Measurements from ENCODE around the gene UMODL1. TPM values are rescaled to one million over a fixed set of nuclear protein-coding genes. Genes with fewer than 3 reads are reported as not detected.

UMODL1 gene
- total RNA-seq, 2 experiments from 2014 or later, result 0.42 to 0.49 TPM

DNA sequence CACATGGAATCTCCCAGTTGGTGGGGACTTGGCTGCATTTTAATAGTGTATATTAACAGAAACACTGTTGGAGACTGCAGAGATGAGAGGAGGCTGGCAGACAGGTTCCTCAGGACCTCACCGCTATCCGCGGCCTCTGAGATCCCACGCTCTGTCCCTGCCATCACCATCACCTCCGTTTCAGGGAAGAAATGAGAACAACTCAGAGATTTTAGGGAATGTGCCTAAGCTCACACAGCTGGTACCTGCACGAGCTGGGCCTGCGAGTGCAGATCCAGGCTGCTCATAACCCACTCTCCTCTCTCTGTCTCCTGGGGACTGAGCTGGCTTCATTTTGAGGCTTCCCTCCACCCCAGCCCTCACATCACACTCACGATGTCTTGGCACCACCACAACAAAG lies 62.0 kb downstream of the UMODL1 start:
- DNase-seq (no peak), ATAC-seq (ENCODE audit: poor library complexity) (no peak)
- CTCF ChIA-PET, result no interaction called here
- no peak for TF ChIP-seq CTCF (IDR thresholded peaks at IDR 0.05)
- Mint-ChIP-seq H3K27me3 (no peaks in the 10 kb centered on the region), H3K36me3 (ENCODE audit: low read depth) (no peaks in the 10 kb centered on the region), H3K9me3 (no peaks in the 10 kb centered on the region), H3K27ac (no peak overlapping the region), H3K4me1 (ENCODE audit: low read depth) (no peaks in the 10 kb centered on the region), H3K4me3 (no peak overlapping the region)
- POLR2A ChIA-PET, result no interaction called here
- H3K4me3 ChIP-seq (ENCODE audit: low read length), result no peak overlapping the region
- no peak overlapping the region for H3K27ac ChIP-seq (ENCODE audit: low read depth in 1 of 2, low read length in 2 of 2)
- intact Hi-C loops (cut with DNase I, micrococcal nuclease), result no loop called here
- H3K9me3 ChIP-seq (ENCODE audit: control insufficient read depth in 1 of 2, insufficient read depth in 1 of 2, low read length in 2 of 2), result no peaks in the 10 kb centered on the region
- H3K36me3 ChIP-seq (ENCODE audit: insufficient read depth, low read length), result no peaks in the 10 kb centered on the region
- no peaks in the 10 kb centered on the region for H3K27me3 ChIP-seq (ENCODE audit: control insufficient read depth in 1 of 2, insufficient read depth in 2 of 2, low read length in 2 of 2)
- H3K4me1 ChIP-seq (ENCODE audit: insufficient read depth, low read length), result no peaks in the 10 kb centered on the region

DNA sequence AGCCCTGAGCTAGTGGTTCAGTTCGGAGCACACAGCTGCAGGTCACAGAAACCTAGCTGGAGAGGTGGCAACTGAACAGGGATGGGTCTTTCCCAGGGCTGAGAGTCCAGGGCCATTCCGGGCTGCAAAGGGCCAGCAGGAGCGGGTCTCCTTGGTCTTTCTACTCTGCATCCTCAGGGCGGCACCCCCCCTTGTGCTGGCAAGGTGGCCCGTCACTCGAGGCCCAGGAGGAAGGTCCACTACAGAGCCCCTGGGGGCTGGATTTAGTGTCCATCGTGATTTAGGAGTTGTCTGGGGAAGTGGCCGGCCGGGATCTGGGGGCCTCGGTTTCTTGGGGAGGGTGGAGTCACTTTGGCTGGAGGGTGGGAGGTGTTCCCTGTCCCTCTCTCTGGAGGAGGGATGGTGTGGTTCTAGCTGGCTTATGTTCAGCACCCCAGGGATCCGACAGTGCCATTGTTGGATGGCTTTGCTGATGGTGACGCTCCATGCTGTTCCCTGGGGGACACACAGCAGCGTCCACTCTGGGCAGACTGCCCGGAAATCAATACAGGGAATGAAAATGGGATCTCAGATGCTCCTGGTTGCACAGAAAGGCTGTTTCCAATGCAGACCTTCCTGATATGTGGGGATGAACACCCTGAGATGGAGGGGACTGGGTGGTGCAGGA lies 64.4 kb downstream of the UMODL1 start:
- Mint-ChIP-seq H3K27ac (no peak overlapping the region), H3K36me3 (ENCODE audit: low read depth) (no peaks in the 10 kb centered on the region), H3K27me3 (no peaks in the 10 kb centered on the region), H3K9me3 (no peaks in the 10 kb centered on the region), H3K4me1 (ENCODE audit: low read depth) (no peaks in the 10 kb centered on the region), H3K4me3 (no peak overlapping the region)
- Histone ChIP-seq H3K4me3 (ENCODE audit: low read length) (no peak overlapping the region), H3K36me3 (ENCODE audit: insufficient read depth, low read length) (no peaks in the 10 kb centered on the region), H3K27ac (ENCODE audit: low read depth in 1 of 2, low read length in 2 of 2) (no peak overlapping the region), H3K9me3 (ENCODE audit: control insufficient read depth in 1 of 2, insufficient read depth in 1 of 2, low read length in 2 of 2) (no peaks in the 10 kb centered on the region), H3K27me3 (ENCODE audit: control insufficient read depth in 1 of 2, insufficient read depth in 2 of 2, low read length in 2 of 2) (no peaks in the 10 kb centered on the region), H3K4me1 (ENCODE audit: insufficient read depth, low read length) (no peaks in the 10 kb centered on the region)
- ChIA-PET CTCF (no interaction called here), POLR2A (no interaction called here)
- no peak for ATAC-seq (ENCODE audit: poor library complexity)
- no peak for TF ChIP-seq CTCF (IDR thresholded peaks at IDR 0.05)
- intact Hi-C loops (cut with DNase I, micrococcal nuclease), result no loop called here
- no peak for DNase-seq

- no peak for TF ChIP-seq CTCF (IDR thresholded peaks at IDR 0.05)
- no peaks in the 10 kb centered on the region for H3K27me3 ChIP-seq (ENCODE audit: control insufficient read depth in 1 of 2, insufficient read depth in 2 of 2, low read length in 2 of 2)
- CTCF ChIA-PET, result no interaction called here
- DNase-seq, result no peak
- no peak overlapping the region for H3K27ac ChIP-seq (ENCODE audit: low read depth in 1 of 2, low read length in 2 of 2)
- no peak overlapping the region for H3K27ac Mint-ChIP-seq
- no peaks in the 10 kb centered on the region for H3K4me1 ChIP-seq (ENCODE audit: insufficient read depth, low read length)
- no peaks in the 10 kb centered on the region for H3K9me3 ChIP-seq (ENCODE audit: control insufficient read depth in 1 of 2, insufficient read depth in 1 of 2, low read length in 2 of 2)
- no peaks in the 10 kb centered on the region for H3K36me3 Mint-ChIP-seq (ENCODE audit: low read depth)
- no peak overlapping the region for H3K4me3 Mint-ChIP-seq
- no peaks in the 10 kb centered on the region for H3K4me1 Mint-ChIP-seq (ENCODE audit: low read depth)
- H3K27me3 Mint-ChIP-seq, result no peaks in the 10 kb centered on the region
- H3K9me3 Mint-ChIP-seq, result no peaks in the 10 kb centered on the region
- no peak overlapping the region for H3K4me3 ChIP-seq (ENCODE audit: low read length)
- POLR2A ChIA-PET, result no interaction called here
- no peak for ATAC-seq (ENCODE audit: poor library complexity)
- no peaks in the 10 kb centered on the region for H3K36me3 ChIP-seq (ENCODE audit: insufficient read depth, low read length)
- intact Hi-C loops (cut with DNase I, micrococcal nuclease), result no loop called here
Measured at GRCh38 chr21:42137191-42137904, 66.2 kb downstream of the UMODL1 start.

Data from CD4-positive, alpha-beta T cell (primary cell).